K562 treated with DMSO at 1 percent for 48 hours (cell line): ENCODE measurements around the gene SREK1. TPM values are rescaled to one million over a fixed set of nuclear protein-coding genes. Genes with fewer than 3 reads are reported as not detected.

ENCODE experiments used
- total RNA-seq: library from RNA; unstranded; fragments of 300-600 nt; gene quantifications from 2 replicates; pipeline ENCODE4 v1.2.3, GENCODE V29; 2022; ENCODE audit warnings: low replicate concordance; ENCODE audit errors: extremely low read depth

SREK1 gene, protein sequence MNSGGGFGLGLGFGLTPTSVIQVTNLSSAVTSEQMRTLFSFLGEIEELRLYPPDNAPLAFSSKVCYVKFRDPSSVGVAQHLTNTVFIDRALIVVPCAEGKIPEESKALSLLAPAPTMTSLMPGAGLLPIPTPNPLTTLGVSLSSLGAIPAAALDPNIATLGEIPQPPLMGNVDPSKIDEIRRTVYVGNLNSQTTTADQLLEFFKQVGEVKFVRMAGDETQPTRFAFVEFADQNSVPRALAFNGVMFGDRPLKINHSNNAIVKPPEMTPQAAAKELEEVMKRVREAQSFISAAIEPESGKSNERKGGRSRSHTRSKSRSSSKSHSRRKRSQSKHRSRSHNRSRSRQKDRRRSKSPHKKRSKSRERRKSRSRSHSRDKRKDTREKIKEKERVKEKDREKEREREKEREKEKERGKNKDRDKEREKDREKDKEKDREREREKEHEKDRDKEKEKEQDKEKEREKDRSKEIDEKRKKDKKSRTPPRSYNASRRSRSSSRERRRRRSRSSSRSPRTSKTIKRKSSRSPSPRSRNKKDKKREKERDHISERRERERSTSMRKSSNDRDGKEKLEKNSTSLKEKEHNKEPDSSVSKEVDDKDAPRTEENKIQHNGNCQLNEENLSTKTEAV
- not detected in 2 replicates for total RNA-seq

DNA sequence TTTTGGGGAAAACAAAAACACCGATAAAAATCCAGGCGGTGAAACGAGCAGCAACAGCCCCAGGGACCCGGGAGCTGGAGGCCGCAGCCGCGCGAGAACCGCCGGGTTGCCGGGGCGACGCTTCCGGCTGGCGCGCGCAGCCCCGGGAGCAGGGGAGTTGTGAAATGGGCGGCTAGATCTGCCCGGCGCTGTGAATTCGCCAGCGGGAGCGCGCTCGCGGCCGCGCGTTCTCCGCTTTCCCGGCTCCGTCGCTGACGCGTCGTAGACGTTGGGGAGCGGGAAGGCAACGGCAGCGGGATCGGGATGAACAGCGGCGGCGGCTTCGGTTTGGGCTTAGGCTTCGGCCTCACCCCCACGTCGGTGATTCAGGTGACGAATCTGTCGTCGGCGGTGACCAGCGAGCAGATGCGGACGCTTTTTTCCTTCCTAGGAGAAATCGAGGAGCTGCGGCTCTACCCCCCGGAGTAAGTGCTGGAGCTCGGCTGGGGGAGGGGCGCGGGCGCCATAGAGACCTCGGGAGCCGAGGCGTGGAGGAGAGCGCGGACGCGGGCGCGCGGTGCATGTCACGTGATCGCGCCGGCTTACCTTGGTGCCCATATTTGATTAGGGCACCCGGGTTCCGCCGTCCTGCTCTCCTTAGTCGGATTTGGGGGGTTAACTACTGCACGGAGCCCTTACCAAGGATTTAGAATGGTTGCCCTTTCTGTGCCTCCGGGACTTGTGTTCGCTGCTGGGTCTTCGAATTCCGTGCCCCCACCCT lies at the start of gene SREK1:
SREK1 (plus strand) TSS at position 227 of the 760 bp plus-strand sequence; CDS start at position 304, 77 bp downstream.

Other genes with a start within 250 kb of the SREK1 start
- not detected in 2 replicates for gene ERBIN, start 217.7 kb upstream of the SREK1 start, total RNA-seq